Measurements from ENCODE around the gene ICAM5.

The ICAM5 gene

GRCh38 chr19:10339977-10340376, 50.2 kb downstream of the ICAM5 start:
- no peak for DNase-seq (ENCODE audit: low read depth)

- DNase-seq (ENCODE audit: low read depth) = no peak
These were observed 53.7 kb downstream of the ICAM5 start for GRCh38 chr19:10343495-10343894.

GRCh38 chr19:10344780-10345179, 55.0 kb downstream of the ICAM5 start:
- no peak for DNase-seq (ENCODE audit: low read depth)
